DMS53 (cell line): ENCODE results near the gene OR52E4.

Source experiments
- DNase-seq: peaks from one replicate; lab custom pipeline; 2025; lab: John Stamatoyannopoulos, UW

OR52E4 gene

GRCh38 chr11:5880329-5880728 lies at the start of gene OR52E4:
Gene OR52E4 (plus strand): TSS chr11:5880629. CDS start chr11:5884293, 3,664 bp downstream.
- DNase-seq, result no peak

- DNase-seq, result no peak
These were observed 49.1 kb upstream of the OR52E4 start for GRCh38 chr11:5831196-5831829.

- DNase-seq, result no peak
These were observed 47.0 kb upstream of the OR52E4 start for GRCh38 chr11:5833446-5833845.

- no peak for DNase-seq
These were observed 42.7 kb upstream of the OR52E4 start for GRCh38 chr11:5837695-5838094.

- no peak for DNase-seq
These were observed 38.6 kb upstream of the OR52E4 start, which contains the start of gene OR52E6 for GRCh38 chr11:5841797-5842196. Gene OR52E6 (minus strand): TSS chr11:5841897. CDS start chr11:5841897, 0 bp downstream.

- DNase-seq, result no peak
These were observed 33.7 kb upstream of the OR52E4 start for GRCh38 chr11:5846701-5847100.

GRCh38 chr11:5847711-5848110 lies 32.7 kb upstream of the OR52E4 start:
- no peak for DNase-seq

GRCh38 chr11:5851002-5851401 lies 29.4 kb upstream of the OR52E4 start:
- no peak for DNase-seq

- no peak for DNase-seq
These were observed 22.8 kb upstream of the OR52E4 start, which contains the start of gene OR52E8 for GRCh38 chr11:5857590-5857989. Gene OR52E8 (minus strand): TSS chr11:5857690. CDS start chr11:5857690, 0 bp downstream.

- no peak for DNase-seq
These were observed 14.6 kb upstream of the OR52E4 start for GRCh38 chr11:5865826-5866225.

- no peak for DNase-seq
These were observed 1.9 kb upstream of the OR52E4 start for GRCh38 chr11:5878564-5878963.

GRCh38 chr11:5881756-5882155 lies 1.3 kb downstream of the OR52E4 start:
- DNase-seq, result no peak

- DNase-seq, result no peak
These were observed 6.7 kb downstream of the OR52E4 start for GRCh38 chr11:5887172-5887571.

- no peak for DNase-seq
These were observed 7.2 kb downstream of the OR52E4 start for GRCh38 chr11:5887661-5888060.

GRCh38 chr11:5891216-5891800 lies 10.9 kb downstream of the OR52E4 start:
- peak; percentile 46 for DNase-seq

GRCh38 chr11:5892908-5893307 lies 12.5 kb downstream of the OR52E4 start, which contains the start of gene OR52E5:
Gene OR52E5 (plus strand): TSS chr11:5893208. CDS start chr11:5900777, 7,569 bp downstream.
- DNase-seq, result no peak

- DNase-seq, result no peak
These were observed 19.1 kb downstream of the OR52E4 start for GRCh38 chr11:5899534-5899933.

GRCh38 chr11:5910540-5910939 lies 30.1 kb downstream of the OR52E4 start:
- no peak for DNase-seq

- DNase-seq, result peak; percentile 59
These were observed 42.5 kb downstream of the OR52E4 start for GRCh38 chr11:5922749-5923426.

GRCh38 chr11:5923427-5923776 lies 43.0 kb downstream of the OR52E4 start:
- no peak for DNase-seq

- DNase-seq, result peak; percentile 30
These were observed 43.4 kb downstream of the OR52E4 start for GRCh38 chr11:5923794-5924193.

- no peak for DNase-seq
These were observed 47.8 kb downstream of the OR52E4 start for GRCh38 chr11:5928271-5928670.

GRCh38 chr11:5928811-5929210 lies 48.4 kb downstream of the OR52E4 start:
- DNase-seq, result no peak
